PFSK-1 (cell line): Measurements from ENCODE around the gene NDUFS6.

Experiments
- FOXP2 ChIP-seq: optimal IDR thresholded peaks from 2 replicates; pipeline ENCODE3; 2011; ENCODE audit warnings: borderline replicate concordance, control low read depth, inconsistent platforms; ENCODE audit not compliant: insufficient read depth; ENCODE audit errors: extremely low read length, extremely low read depth
- POLR2AphosphoS5 ChIP-seq: IDR thresholded peaks from 2 replicates; pipeline ENCODE4 v1.6.1; 2012; ENCODE audit warnings: low read depth, mild to moderate bottlenecking, control low read depth, low read length, moderate library complexity
- REST ChIP-seq, 2 experiments: IDR thresholded peaks; 2 replicates each; pipeline versions ENCODE4 v1.6.1 to v1.8.0; 2011 to 2012; ENCODE audit warnings: low read depth in 2 of 2, low read length in 2 of 2, control low read depth in 1 of 2, inconsistent platforms in 1 of 2, mild to moderate bottlenecking in 1 of 2, moderate library complexity in 1 of 2; ENCODE audit not compliant: insufficient read depth in 1 of 2
- SIN3A ChIP-seq: IDR thresholded peaks from 2 replicates; pipeline ENCODE4 v1.6.1; 2012; ENCODE audit warnings: mild to moderate bottlenecking, low read length, moderate library complexity, borderline replicate concordance; ENCODE audit not compliant: insufficient read depth
- TAF1 ChIP-seq: IDR thresholded peaks from 2 replicates; pipeline ENCODE4 v1.6.1; 2012; ENCODE audit warnings: low read length, control low read depth, borderline replicate concordance; ENCODE audit not compliant: insufficient read depth

The NDUFS6 gene

GRCh38 chr5:1846583-1846982, 45.4 kb downstream of the NDUFS6 start:
- no peak for TF ChIP-seq REST (IDR thresholded peaks at IDR 0.05; ENCODE audit: insufficient read depth in 1 of 2, low read depth in 2 of 2, low read length in 2 of 2)
- TF ChIP-seq TAF1 = no peak
- TF ChIP-seq POLR2AphosphoS5 = no peak
- no peak for TF ChIP-seq FOXP2
- TF ChIP-seq SIN3A = no peak

DNA sequence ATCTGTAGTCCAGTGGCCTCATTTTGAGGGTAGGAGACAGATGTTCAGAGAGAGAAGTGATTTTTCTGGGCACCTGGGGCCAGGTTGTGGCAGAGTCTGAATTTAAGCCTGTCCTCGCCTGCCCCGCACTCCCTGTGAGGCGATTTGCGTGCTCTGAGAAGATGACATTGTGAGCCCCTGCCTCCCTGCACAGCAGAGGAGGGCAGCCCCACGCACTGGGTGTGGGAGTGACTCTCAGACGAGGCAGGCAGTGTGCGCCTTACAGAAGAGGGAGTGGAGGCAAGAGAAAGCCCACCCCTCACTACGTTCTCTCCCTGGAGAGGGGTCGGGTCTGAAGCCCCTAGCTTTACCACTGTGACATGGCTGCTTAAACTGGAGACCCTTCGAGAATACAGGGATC, 45.8 kb downstream of the NDUFS6 start:
- TF ChIP-seq FOXP2 (no peak), POLR2AphosphoS5 (no peak), REST (IDR thresholded peaks at IDR 0.05; ENCODE audit: insufficient read depth in 1 of 2, low read depth in 2 of 2, low read length in 2 of 2) (no peak)

DNA sequence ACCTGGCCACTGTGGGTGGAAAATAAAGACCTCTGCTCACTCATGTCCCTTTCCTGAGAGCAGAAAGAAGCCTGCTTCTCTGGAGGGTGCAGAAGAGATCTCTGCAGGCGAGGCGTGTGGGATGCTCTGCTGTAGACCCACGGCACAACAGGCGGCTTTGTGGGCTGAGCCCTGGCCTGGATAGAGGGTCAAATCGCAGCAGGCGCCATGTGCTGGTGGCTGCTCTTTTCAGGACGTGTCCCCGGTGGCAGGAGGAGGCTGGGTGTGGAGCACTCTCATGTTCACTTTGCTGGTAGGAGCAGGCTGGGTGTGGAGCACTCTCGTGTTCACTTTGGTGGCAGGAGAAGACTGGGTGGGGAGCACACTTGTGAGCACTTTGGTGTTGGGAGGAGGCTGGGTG, 46.4 kb downstream of the NDUFS6 start:
- TF ChIP-seq TAF1 (no peak), REST (IDR thresholded peaks at IDR 0.05; ENCODE audit: insufficient read depth in 1 of 2, low read depth in 2 of 2, low read length in 2 of 2) (no peak), FOXP2 (no peak), SIN3A (no peak), POLR2AphosphoS5 (no peak)

GRCh38 chr5:1850324-1851154, 49.3 kb downstream of the NDUFS6 start:
- TF ChIP-seq TAF1 (no peak), FOXP2 (no peak), POLR2AphosphoS5 (no peak), REST (IDR thresholded peaks at IDR 0.05; ENCODE audit: insufficient read depth in 1 of 2, low read depth in 2 of 2, low read length in 2 of 2) (no peak), SIN3A (no peak)

DNA sequence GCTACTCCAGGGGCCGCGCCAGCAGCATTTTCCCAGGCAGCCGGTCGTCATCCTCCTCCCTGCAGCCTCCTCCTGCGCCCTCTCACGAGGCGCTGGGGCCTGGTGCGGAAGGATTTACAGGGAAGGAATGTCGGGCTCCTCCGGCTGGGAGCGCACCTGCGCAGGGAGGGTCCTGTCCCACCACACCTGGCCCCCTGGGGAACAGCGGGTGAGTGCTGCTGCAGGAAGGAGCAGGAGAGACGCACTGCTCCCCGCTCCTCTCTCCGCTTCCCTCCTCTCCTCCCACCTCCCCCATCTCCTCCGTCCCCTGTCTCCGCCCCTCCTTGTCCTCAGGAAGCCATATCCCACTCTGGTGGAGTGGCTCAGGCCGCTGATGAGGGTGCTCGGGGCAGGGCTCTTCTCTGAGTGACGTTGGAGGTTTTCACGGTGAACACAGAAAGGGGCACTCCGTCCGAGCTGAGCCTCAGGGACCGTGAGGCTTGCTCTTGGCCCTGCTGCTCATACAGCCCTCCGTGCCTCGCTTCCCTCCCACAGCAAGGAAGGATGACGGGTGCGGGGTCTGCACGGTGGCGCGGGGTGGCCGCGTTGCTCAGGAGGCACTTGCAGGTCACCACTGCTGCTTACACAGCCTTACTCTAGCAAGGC, 50.2 kb downstream of the NDUFS6 start:
- no peak for TF ChIP-seq SIN3A
- no peak for TF ChIP-seq POLR2AphosphoS5
- TF ChIP-seq FOXP2 = no peak
- TF ChIP-seq REST (IDR thresholded peaks at IDR 0.05; ENCODE audit: insufficient read depth in 1 of 2, low read depth in 2 of 2, low read length in 2 of 2) = no peak
- TF ChIP-seq TAF1 = no peak
